Measurements from ENCODE around the gene ORC3. TPM values are rescaled to one million over a fixed set of nuclear protein-coding genes. Genes with fewer than 3 reads are reported as not detected.

ORC3 gene
- total RNA-seq, 1 experiment from 2014 or later: 33.8 TPM

DNA sequence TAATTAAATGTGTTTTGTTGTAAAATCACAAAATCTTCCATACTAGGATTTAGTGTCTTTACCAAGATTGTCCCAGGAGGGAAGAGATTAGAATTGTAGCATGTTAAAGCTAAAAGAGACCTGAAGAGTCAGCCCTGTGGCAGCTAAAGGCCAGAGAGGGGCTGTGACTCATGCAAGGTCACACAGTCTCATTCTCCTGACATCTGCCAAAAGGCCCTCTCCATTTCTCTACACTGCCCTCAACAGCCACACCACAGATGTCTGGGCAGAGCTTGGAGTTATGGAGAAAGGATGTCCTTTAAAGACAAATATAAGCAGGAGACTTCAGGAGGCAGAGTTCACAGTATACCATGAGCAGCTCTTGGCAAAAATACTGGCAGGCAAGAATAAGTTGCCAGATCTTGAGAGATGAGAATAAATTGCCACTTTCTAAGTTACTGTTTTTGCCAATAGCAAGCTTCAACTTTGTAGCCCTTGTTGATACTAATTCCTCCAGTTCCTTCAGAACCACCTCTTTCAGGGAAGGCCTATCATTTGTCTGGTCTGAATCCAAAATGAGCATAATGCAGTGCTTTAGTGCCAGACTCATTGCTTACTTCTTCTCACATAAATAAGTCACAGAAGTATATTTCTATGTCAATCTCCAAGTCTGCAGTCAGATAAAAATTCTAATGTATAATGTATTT lies 70.4 kb downstream of the ORC3 start:
- POLR2A ChIA-PET: no interaction called here
- Mint-ChIP-seq H3K27ac (ENCODE audit: unreplicated experiment) (no peak overlapping the region), H3K9me3 (ENCODE audit: unreplicated experiment) (no peaks in the 10 kb centered on the region), H3K4me1 (ENCODE audit: low read depth, unreplicated experiment) (no peaks in the 10 kb centered on the region), H3K4me3 (ENCODE audit: unreplicated experiment) (no peak overlapping the region), H3K27me3 (ENCODE audit: insufficient read depth, unreplicated experiment) (no peaks in the 10 kb centered on the region), H3K36me3 (ENCODE audit: insufficient read depth, unreplicated experiment) (peaks cover 48% of the 10 kb centered on the region)
- TF ChIP-seq, protein P1, sequence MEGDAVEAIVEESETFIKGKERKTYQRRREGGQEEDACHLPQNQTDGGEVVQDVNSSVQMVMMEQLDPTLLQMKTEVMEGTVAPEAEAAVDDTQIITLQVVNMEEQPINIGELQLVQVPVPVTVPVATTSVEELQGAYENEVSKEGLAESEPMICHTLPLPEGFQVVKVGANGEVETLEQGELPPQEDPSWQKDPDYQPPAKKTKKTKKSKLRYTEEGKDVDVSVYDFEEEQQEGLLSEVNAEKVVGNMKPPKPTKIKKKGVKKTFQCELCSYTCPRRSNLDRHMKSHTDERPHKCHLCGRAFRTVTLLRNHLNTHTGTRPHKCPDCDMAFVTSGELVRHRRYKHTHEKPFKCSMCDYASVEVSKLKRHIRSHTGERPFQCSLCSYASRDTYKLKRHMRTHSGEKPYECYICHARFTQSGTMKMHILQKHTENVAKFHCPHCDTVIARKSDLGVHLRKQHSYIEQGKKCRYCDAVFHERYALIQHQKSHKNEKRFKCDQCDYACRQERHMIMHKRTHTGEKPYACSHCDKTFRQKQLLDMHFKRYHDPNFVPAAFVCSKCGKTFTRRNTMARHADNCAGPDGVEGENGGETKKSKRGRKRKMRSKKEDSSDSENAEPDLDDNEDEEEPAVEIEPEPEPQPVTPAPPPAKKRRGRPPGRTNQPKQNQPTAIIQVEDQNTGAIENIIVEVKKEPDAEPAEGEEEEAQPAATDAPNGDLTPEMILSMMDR (IDR thresholded peaks at IDR 0.05; ENCODE audit: insufficient read depth in 1 of 2, low read depth in 1 of 2, low read length in 1 of 2, severe bottlenecking in 1 of 2, unreplicated experiment in 1 of 2): no peak
- CTCF ChIA-PET: no interaction called here
- peaks cover 1% of the 10 kb centered on the region for H3K36me3 ChIP-seq (ENCODE audit: control insufficient read depth, insufficient read depth, low read length)
- DNase-seq: no peak
- no peaks in the 10 kb centered on the region for H3K9me3 ChIP-seq
- intact Hi-C loops (cut with micrococcal nuclease; ENCODE audit: unreplicated experiment): no loop called here
- no peaks in the 10 kb centered on the region for H3K27me3 ChIP-seq (replicated peaks; ENCODE audit: control insufficient read depth, insufficient read depth, low read length)
- no peak overlapping the region for H3K4me3 ChIP-seq (ENCODE audit: low read depth, low read length)
- no TSS peak for BruUV-seq (replicated peaks)
- H3K4me1 ChIP-seq: no peaks in the 10 kb centered on the region

DNA sequence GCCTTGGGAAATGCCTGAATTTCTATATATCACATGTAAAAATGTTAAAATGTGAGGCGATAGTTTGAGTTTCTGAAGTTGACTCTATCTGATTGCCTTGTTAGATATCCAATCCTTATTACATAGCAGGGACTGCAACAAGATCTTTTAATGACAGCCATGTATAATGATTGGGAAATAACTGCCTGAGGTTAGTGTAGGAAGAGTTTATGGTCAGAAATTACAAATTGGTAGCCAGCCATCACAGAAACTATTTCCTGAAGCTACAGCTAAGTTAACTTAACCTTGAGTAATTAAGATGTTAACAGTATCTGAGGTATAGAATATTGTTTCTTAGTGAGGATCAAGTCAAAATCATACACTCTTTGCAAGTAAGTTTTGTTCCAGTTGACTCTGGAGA lies 71.1 kb downstream of the ORC3 start:
- TF ChIP-seq, protein P1 (IDR thresholded peaks at IDR 0.05; ENCODE audit: insufficient read depth in 1 of 2, low read depth in 1 of 2, low read length in 1 of 2, severe bottlenecking in 1 of 2, unreplicated experiment in 1 of 2): no peak
- peaks cover 1% of the 10 kb centered on the region for H3K36me3 ChIP-seq (ENCODE audit: control insufficient read depth, insufficient read depth, low read length)
- intact Hi-C loops (cut with micrococcal nuclease; ENCODE audit: unreplicated experiment): no loop called here
- no peaks in the 10 kb centered on the region for H3K4me1 Mint-ChIP-seq (ENCODE audit: low read depth, unreplicated experiment)
- POLR2A ChIA-PET: no interaction called here
- H3K9me3 ChIP-seq: no peaks in the 10 kb centered on the region
- H3K36me3 Mint-ChIP-seq (ENCODE audit: insufficient read depth, unreplicated experiment): peaks cover 48% of the 10 kb centered on the region
- CTCF ChIA-PET: no interaction called here
- no peaks in the 10 kb centered on the region for H3K27me3 Mint-ChIP-seq (ENCODE audit: insufficient read depth, unreplicated experiment)
- no peak overlapping the region for H3K4me3 ChIP-seq (ENCODE audit: low read depth, low read length)
- H3K27me3 ChIP-seq (replicated peaks; ENCODE audit: control insufficient read depth, insufficient read depth, low read length): no peaks in the 10 kb centered on the region
- H3K4me3 Mint-ChIP-seq (ENCODE audit: unreplicated experiment): no peak overlapping the region
- no TSS peak for BruUV-seq (replicated peaks)
- no peak for DNase-seq
- H3K27ac Mint-ChIP-seq (ENCODE audit: unreplicated experiment): no peak overlapping the region
- no peaks in the 10 kb centered on the region for H3K9me3 Mint-ChIP-seq (ENCODE audit: unreplicated experiment)
- H3K4me1 ChIP-seq: no peaks in the 10 kb centered on the region

DNA sequence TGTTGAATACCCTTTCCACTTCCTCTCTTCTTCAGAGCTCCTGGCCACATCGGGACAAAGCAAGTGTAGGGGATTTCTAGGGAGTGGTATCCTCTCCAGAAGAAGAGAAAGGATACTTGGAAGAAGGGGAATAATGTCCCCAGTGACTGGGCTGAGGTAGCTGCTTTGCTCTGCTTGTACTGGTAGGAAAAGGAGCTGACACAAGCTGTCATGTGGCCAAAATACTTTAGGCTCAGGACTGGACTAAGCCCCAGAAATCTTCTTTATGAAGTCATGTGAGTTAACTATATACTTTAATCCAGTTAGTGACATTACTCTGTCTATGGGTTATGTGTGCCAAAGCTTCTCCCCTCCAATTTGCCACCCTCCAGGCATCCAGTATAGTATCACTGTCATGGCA lies 71.6 kb downstream of the ORC3 start:
- Histone ChIP-seq H3K9me3 (no peaks in the 10 kb centered on the region), H3K4me3 (ENCODE audit: low read depth, low read length) (no peak overlapping the region), H3K36me3 (ENCODE audit: control insufficient read depth, insufficient read depth, low read length) (peaks cover 1% of the 10 kb centered on the region), H3K27me3 (replicated peaks; ENCODE audit: control insufficient read depth, insufficient read depth, low read length) (no peaks in the 10 kb centered on the region), H3K4me1 (no peaks in the 10 kb centered on the region)
- intact Hi-C loops (cut with micrococcal nuclease; ENCODE audit: unreplicated experiment): no loop called here
- TF ChIP-seq, protein P1 (IDR thresholded peaks at IDR 0.05; ENCODE audit: insufficient read depth in 1 of 2, low read depth in 1 of 2, low read length in 1 of 2, severe bottlenecking in 1 of 2, unreplicated experiment in 1 of 2): no peak
- no peak for DNase-seq
- no TSS peak for BruUV-seq (replicated peaks)
- peaks cover 47% of the 10 kb centered on the region for H3K36me3 Mint-ChIP-seq (ENCODE audit: insufficient read depth, unreplicated experiment)
- H3K27me3 Mint-ChIP-seq (ENCODE audit: insufficient read depth, unreplicated experiment): no peaks in the 10 kb centered on the region
- no peaks in the 10 kb centered on the region for H3K4me1 Mint-ChIP-seq (ENCODE audit: low read depth, unreplicated experiment)
- H3K9me3 Mint-ChIP-seq (ENCODE audit: unreplicated experiment): no peaks in the 10 kb centered on the region
- H3K27ac Mint-ChIP-seq (ENCODE audit: unreplicated experiment): no peak overlapping the region
- ChIA-PET CTCF (no interaction called here), POLR2A (no interaction called here)
- H3K4me3 Mint-ChIP-seq (ENCODE audit: unreplicated experiment): no peak overlapping the region

Data from Caco-2 (cell line).